MM.1S (cell line): ENCODE measurements around the gene SELENON.
A peak's percentile ranks its signal among the peaks of the same experiment; 100 is the strongest.

Experiments
- DNase-seq: peaks from one replicate; pipeline ENCODE4 v3.0.0-alpha.2; 2015
- H2AFZ ChIP-seq: fragments of 300-600 bp; sonication (generic); 2 replicates; pipeline ENCODE4 v1.6.0; 2016; ENCODE audit warnings: antibody characterized with exemption, low read length
- H3F3A ChIP-seq: fragments of 300-600 bp; sonication (generic); 2 replicates; pipeline ENCODE4 v1.6.1; 2016; ENCODE audit warnings: mild to moderate bottlenecking, antibody characterized with exemption, low read length, moderate library complexity, mixed read lengths; ENCODE audit not compliant: insufficient read depth
- H3K27ac ChIP-seq: fragments of 300-600 bp; sonication (generic); 2 replicates; pipeline ENCODE4 v1.5.1; 2016; ENCODE audit warnings: mild to moderate bottlenecking, low read length
- H3K27me3 ChIP-seq: fragments of 300-600 bp; sonication (generic); replicated peaks from 2 replicates; pipeline ENCODE4 v1.6.0; 2016; ENCODE audit warnings: low read length; ENCODE audit not compliant: insufficient read depth
- H3K36me3 ChIP-seq: fragments of 300-600 bp; sonication (generic); replicated peaks from 2 replicates; pipeline ENCODE4 v1.6.1; 2016; ENCODE audit warnings: mild to moderate bottlenecking, low read length, mixed read lengths; ENCODE audit not compliant: insufficient read depth
- H3K4me1 ChIP-seq: fragments of 300-600 bp; sonication (generic); 2 replicates; pipeline ENCODE4 v1.6.1; 2016; ENCODE audit warnings: low read length, mixed read lengths
- H3K4me2 ChIP-seq: fragments of 300-600 bp; sonication (generic); 2 replicates; pipeline ENCODE4 v1.6.0; 2016; ENCODE audit warnings: low read depth, low read length
- H3K4me3 ChIP-seq: fragments of 300-600 bp; sonication (generic); 2 replicates; pipeline ENCODE4 v1.5.1; 2016; ENCODE audit warnings: low read length, mixed read lengths
- H3K79me2 ChIP-seq: fragments of 300-600 bp; sonication (generic); 2 replicates; pipeline ENCODE4 v1.6.1; 2016; ENCODE audit warnings: mixed run types, low read length, mixed read lengths
- H3K9ac ChIP-seq: fragments of 300-600 bp; sonication (generic); 2 replicates; pipeline ENCODE4 v1.6.1; 2016; ENCODE audit warnings: low read length, mixed read lengths
- H3K9me2 ChIP-seq: fragments of 300-600 bp; sonication (generic); replicated peaks from 2 replicates; pipeline ENCODE4 v1.6.1; 2016; ENCODE audit warnings: mild to moderate bottlenecking, low read length, mixed read lengths; ENCODE audit not compliant: insufficient read depth
- H3K9me3 ChIP-seq: fragments of 300-600 bp; sonication (generic); replicated peaks from 2 replicates; pipeline ENCODE4 v1.6.1; 2016; ENCODE audit warnings: mild to moderate bottlenecking, low read length, mixed read lengths; ENCODE audit not compliant: insufficient read depth
- H4K20me1 ChIP-seq: fragments of 300-600 bp; sonication (generic); 2 replicates; pipeline ENCODE4 v1.6.1; 2016; ENCODE audit warnings: mild to moderate bottlenecking, low read length, moderate library complexity, mixed read lengths; ENCODE audit not compliant: insufficient read depth
- CTCF ChIP-seq: fragments of 300-600 bp; sonication (generic); IDR thresholded peaks from 2 replicates; pipeline ENCODE4 v1.5.1; 2016; ENCODE audit warnings: antibody characterized with exemption, low read length, mixed read lengths
- EZH2 ChIP-seq: fragments of 300-600 bp; sonication (generic); optimal IDR thresholded peaks from 2 replicates; pipeline ENCODE3; 2017; ENCODE audit warnings: low read depth, mild to moderate bottlenecking, antibody characterized with exemption, low read length, mixed read lengths
- EZH2phosphoT487 ChIP-seq: fragments of 300-600 bp; sonication (generic); IDR thresholded peaks from 2 replicates; pipeline ENCODE4 v1.6.1; 2018; ENCODE audit warnings: antibody characterized with exemption, low read length

Gene SELENON

GRCh38 chr1:25798666-25799351 lies 1.2 kb upstream of the SELENON start:
- no peak overlapping the region for H2AFZ ChIP-seq
- no peak overlapping the region for H3K27ac ChIP-seq
- H3K4me1 ChIP-seq: peaks cover 14% of the 10 kb centered on the region
- H3K27me3 ChIP-seq: no peaks in the 10 kb centered on the region
- DNase-seq: no peak
- TF ChIP-seq EZH2phosphoT487: no peak
- TF ChIP-seq EZH2: no peak
- TF ChIP-seq CTCF: no peak
- no peak overlapping the region for H3K9ac ChIP-seq
- H4K20me1 ChIP-seq: no peaks in the 10 kb centered on the region
- H3K36me3 ChIP-seq: no peaks in the 10 kb centered on the region
- no peaks in the 10 kb centered on the region for H3K9me3 ChIP-seq
- no peak overlapping the region for H3K4me3 ChIP-seq
- no peaks in the 10 kb centered on the region for H3K79me2 ChIP-seq
- no peaks in the 10 kb centered on the region for H3K9me2 ChIP-seq
- H3K4me2 ChIP-seq: no peak overlapping the region
- H3F3A ChIP-seq: no peaks in the 10 kb centered on the region; the same call in 1 of the 2 replicates

DNA sequence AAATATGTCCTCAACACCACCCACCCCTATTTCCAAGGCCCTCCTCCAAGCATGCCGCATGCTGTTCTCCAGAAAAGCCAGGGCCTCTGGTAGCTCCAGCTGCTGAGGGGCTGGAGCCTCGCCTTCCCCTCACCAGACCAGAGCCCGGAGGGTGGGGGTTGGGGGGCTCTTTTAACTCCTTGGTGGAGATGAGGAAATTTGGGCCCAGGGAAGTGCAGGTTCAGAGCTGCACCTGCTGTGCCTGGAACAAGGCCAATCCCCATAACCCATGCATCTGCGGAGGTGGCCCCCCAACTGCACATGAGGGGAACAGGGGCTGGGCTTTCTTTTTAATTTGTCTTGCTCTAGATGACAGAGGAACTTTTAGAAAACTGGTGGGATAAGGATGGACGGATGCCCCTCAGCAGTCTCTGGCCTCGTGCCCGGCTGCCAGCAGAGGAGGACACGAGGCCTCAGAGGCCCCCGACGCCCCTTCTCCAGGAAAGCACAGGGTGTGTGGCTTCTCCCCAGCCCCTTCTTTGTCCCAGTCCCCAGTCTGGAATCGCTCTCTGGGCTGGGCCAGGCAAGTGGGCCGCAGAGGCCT lies 550 bp upstream of the SELENON start:
- H3K27ac ChIP-seq: no peak overlapping the region
- no peaks in the 10 kb centered on the region for H3K9me3 ChIP-seq
- H3K36me3 ChIP-seq: no peaks in the 10 kb centered on the region
- peaks cover 18% of the 10 kb centered on the region for H3K4me1 ChIP-seq
- no peaks in the 10 kb centered on the region for H3K27me3 ChIP-seq
- no peaks in the 10 kb centered on the region; the same call in 1 of the 2 replicates for H3F3A ChIP-seq
- peak overlapping the region; percentile 80 for H3K4me2 ChIP-seq
- peak overlapping the region; percentile 85 for H2AFZ ChIP-seq
- peak overlapping the region; percentile 60 for H3K4me3 ChIP-seq
- H3K9ac ChIP-seq: peak overlapping the region; percentile 28; the same call in 1 of the 2 replicates
- DNase-seq: no peak
- H3K79me2 ChIP-seq: no peaks in the 10 kb centered on the region
- TF ChIP-seq CTCF: no peak
- no peak for TF ChIP-seq EZH2
- no peak for TF ChIP-seq EZH2phosphoT487
- H4K20me1 ChIP-seq: no peaks in the 10 kb centered on the region
- H3K9me2 ChIP-seq: no peaks in the 10 kb centered on the region

- no peaks in the 10 kb centered on the region for H3K36me3 ChIP-seq
- TF ChIP-seq EZH2: no peak
- TF ChIP-seq CTCF: no peak
- no peak for TF ChIP-seq EZH2phosphoT487
- H3K27me3 ChIP-seq: no peaks in the 10 kb centered on the region
- H2AFZ ChIP-seq: peak overlapping the region; percentile 43; the same call in 1 of the 2 replicates
- no peaks in the 10 kb centered on the region for H4K20me1 ChIP-seq
- DNase-seq: no peak
- peak overlapping the region; percentile 90; the same call in 1 of the 2 replicates for H3K4me2 ChIP-seq
- H3K4me1 ChIP-seq: peaks cover 18% of the 10 kb centered on the region
- no peak overlapping the region for H3K27ac ChIP-seq
- no peaks in the 10 kb centered on the region; the same call in 1 of the 2 replicates for H3F3A ChIP-seq
- peak overlapping the region; percentile 45; the same call in 1 of the 2 replicates for H3K9ac ChIP-seq
- no peaks in the 10 kb centered on the region for H3K9me2 ChIP-seq
- H3K4me3 ChIP-seq: peak overlapping the region; percentile 56
- no peaks in the 10 kb centered on the region for H3K79me2 ChIP-seq
- no peaks in the 10 kb centered on the region for H3K9me3 ChIP-seq
Measured at GRCh38 chr1:25800703-25801377, 847 bp downstream of the SELENON start.
